Vagina (tissue), 2 donors: ENCODE data around the gene CTSS. TPM values are rescaled to one million over a fixed set of nuclear protein-coding genes. Genes with fewer than 3 reads are reported as not detected.
"Not testable (repeated sequence)": the region's sequence is repeated elsewhere in the genome, so short reads cannot be mapped to it uniquely, and the experiment has no call there.

Source experiments
- DNase-seq, 2 donors: peaks; one replicate each; pipeline ENCODE4 v3.0.0-alpha.2; 2017; ENCODE audit errors: extremely low spot score in 2 of 2
- H3K27ac ChIP-seq: fragments of 200-600 bp; sonication (generic); one replicate; pipeline ENCODE4 v1.5.1; 2019
- H3K27me3 ChIP-seq: fragments of 200-600 bp; sonication (generic); one replicate; pipeline ENCODE4 v1.5.1; 2019
- H3K36me3 ChIP-seq, 2 donors: fragments of 200-600 bp; sonication (generic); one replicate each; pipeline ENCODE4 v1.5.1; 2017 to 2019
- H3K4me1 ChIP-seq: fragments of 200-600 bp; sonication (generic); one replicate; pipeline ENCODE4 v1.5.1; 2019
- H3K4me3 ChIP-seq, 2 donors: fragments of 200-600 bp; sonication (generic); 1 replicate in 1 of 2; 2 replicates in 1 of 2; pipeline ENCODE4 v1.5.1; 2016 to 2019
- H3K9me3 ChIP-seq: fragments of 200-600 bp; sonication (generic); one replicate; pipeline ENCODE4 v1.5.1; 2019
- CTCF ChIP-seq, 3 experiments: fragments of 450-650 bp in 2 of 3; fragments of 200-600 bp in 1 of 3; sonication (generic) in 1 of 3; IDR thresholded peaks; one replicate each; pipeline ENCODE4 v1.5.1; 2017 to 2019; ENCODE audit warnings: antibody characterized with exemption in 3 of 3, mild to moderate bottlenecking in 2 of 3, moderate library complexity in 2 of 3
- POLR2A ChIP-seq, 2 donors: fragments of 450-650 bp; IDR thresholded peaks; one replicate each; pipeline ENCODE4 v1.6.1; 2017; ENCODE audit warnings: antibody characterized with exemption in 2 of 2, mild to moderate bottlenecking in 2 of 2, moderate library complexity in 2 of 2
- POLR2AphosphoS5 ChIP-seq, 2 donors: sonication (generic); formaldehyde crosslinking; IDR thresholded peaks; one replicate each; pipeline ENCODE4 v1.9.0; 2017; ENCODE audit warnings: antibody characterized with exemption in 2 of 2, mild to moderate bottlenecking in 2 of 2, low read depth in 1 of 2; ENCODE audit not compliant: insufficient read depth in 1 of 2
- intact Hi-C: fragments of 100-400 bp; cut with DNase I; formaldehyde crosslinking; loops from one replicate; pipeline ENCODE4 v1.15.1; 2023
- total RNA-seq: library from RNA; depleted of rRNA; stranded (reverse); fragments of >200 nt; gene quantifications from one replicate; pipeline ENCODE4 v1.2.3, GENCODE V29; 2016

CTSS gene
- total RNA-seq, 1 donor from 2014 or later = 34.1 TPM

- intact Hi-C loops = no loop called here
- H3K4me3 ChIP-seq = no peak overlapping the region
- DNase-seq = no peak
- H3K27ac ChIP-seq = no peak overlapping the region
- TF ChIP-seq POLR2AphosphoS5 (IDR thresholded peaks at IDR 0.05; ENCODE audit: insufficient read depth in 1 of 2, low read depth in 1 of 2) (no peak), CTCF (IDR thresholded peaks at IDR 0.05) (no peak), POLR2A (IDR thresholded peaks at IDR 0.05) (no peak)
- no peaks in the 10 kb centered on the region for H3K4me1 ChIP-seq
- H3K27me3 ChIP-seq = no peaks in the 10 kb centered on the region
- H3K9me3 ChIP-seq = no peaks in the 10 kb centered on the region
- H3K36me3 ChIP-seq = peaks cover 0 to 50% of the 10 kb centered on the region in 2 donors
These were observed 33.5 kb upstream of the CTSS start for GRCh38 chr1:150799089-150799488.

- Histone ChIP-seq H3K4me1 (no peaks in the 10 kb centered on the region), H3K27ac (no peak overlapping the region), H3K36me3 (peaks cover 0 to 48% of the 10 kb centered on the region in 2 donors), H3K4me3 (no peak overlapping the region), H3K9me3 (no peaks in the 10 kb centered on the region), H3K27me3 (no peaks in the 10 kb centered on the region)
- TF ChIP-seq POLR2A (IDR thresholded peaks at IDR 0.05) = no peak
- no peak for DNase-seq
- intact Hi-C loops = no loop called here
These were observed 32.9 kb upstream of the CTSS start for GRCh38 chr1:150798525-150798924.

GRCh38 chr1:150796374-150796773 is 30.8 kb upstream of the CTSS start:
- Histone ChIP-seq H3K36me3 (peaks cover 0 to 34% of the 10 kb centered on the region in 2 donors), H3K4me1 (no peaks in the 10 kb centered on the region), H3K27me3 (no peaks in the 10 kb centered on the region), H3K27ac (no peak overlapping the region), H3K4me3 (no peak overlapping the region), H3K9me3 (no peaks in the 10 kb centered on the region)
- no peak for DNase-seq
- intact Hi-C loops = no loop called here
- TF ChIP-seq POLR2AphosphoS5 (IDR thresholded peaks at IDR 0.05; ENCODE audit: insufficient read depth in 1 of 2, low read depth in 1 of 2) (no peak), CTCF (IDR thresholded peaks at IDR 0.05) (no peak), POLR2A (IDR thresholded peaks at IDR 0.05) (no peak)

- H3K27me3 ChIP-seq, H3K4me1 ChIP-seq, H3K27ac ChIP-seq, H3K4me3 ChIP-seq, intact Hi-C loops, DNase-seq, H3K9me3 ChIP-seq: not testable (repeated sequence)
- peaks cover 0 to 17% of the 10 kb centered on the region in 2 donors for H3K36me3 ChIP-seq
These were observed 28.2 kb upstream of the CTSS start for GRCh38 chr1:150793778-150794177.

- no peak for DNase-seq
- H3K4me1 ChIP-seq = no peaks in the 10 kb centered on the region
- H3K4me3 ChIP-seq = no peak overlapping the region
- no peaks in the 10 kb centered on the region for H3K27me3 ChIP-seq
- no peak overlapping the region for H3K27ac ChIP-seq
- intact Hi-C loops = no loop called here
- peaks cover 0 to 13% of the 10 kb centered on the region in 2 donors for H3K36me3 ChIP-seq
- TF ChIP-seq POLR2AphosphoS5 (IDR thresholded peaks at IDR 0.05; ENCODE audit: insufficient read depth in 1 of 2, low read depth in 1 of 2) = no peak
- TF ChIP-seq POLR2A (IDR thresholded peaks at IDR 0.05) = no peak
- no peak for TF ChIP-seq CTCF (IDR thresholded peaks at IDR 0.05)
- no peaks in the 10 kb centered on the region for H3K9me3 ChIP-seq
These were observed 27.6 kb upstream of the CTSS start for GRCh38 chr1:150793221-150793620.

GRCh38 chr1:150791585-150791984 is 26.0 kb upstream of the CTSS start:
- H3K27ac ChIP-seq = no peak overlapping the region
- intact Hi-C loops = no loop called here
- H3K9me3 ChIP-seq = no peaks in the 10 kb centered on the region
- no peak for DNase-seq
- no peaks in the 10 kb centered on the region for H3K36me3 ChIP-seq
- TF ChIP-seq CTCF (IDR thresholded peaks at IDR 0.05) (no peak), POLR2A (IDR thresholded peaks at IDR 0.05) (no peak), POLR2AphosphoS5 (IDR thresholded peaks at IDR 0.05; ENCODE audit: insufficient read depth in 1 of 2, low read depth in 1 of 2) (no peak)
- H3K4me3 ChIP-seq = no peak overlapping the region
- H3K27me3 ChIP-seq = no peaks in the 10 kb centered on the region
- no peaks in the 10 kb centered on the region for H3K4me1 ChIP-seq
